Breast epithelium (tissue), 3 donors: ENCODE data around the gene CNGB1.

Experiments
- POLR2AphosphoS5 ChIP-seq, 3 donors: sonication (generic); formaldehyde crosslinking; IDR thresholded peaks; one replicate each; pipeline ENCODE4 v1.6.1; 2017; ENCODE audit warnings: antibody characterized with exemption in 3 of 3
- TF ChIP-seq, protein P1 (sequence below), 3 donors: fragments of 450-650 bp; IDR thresholded peaks; one replicate each; pipeline ENCODE4 v1.5.1; 2016 to 2017; ENCODE audit warnings: antibody characterized with exemption in 3 of 3, mild to moderate bottlenecking in 3 of 3, moderate library complexity in 3 of 3

DNA sequence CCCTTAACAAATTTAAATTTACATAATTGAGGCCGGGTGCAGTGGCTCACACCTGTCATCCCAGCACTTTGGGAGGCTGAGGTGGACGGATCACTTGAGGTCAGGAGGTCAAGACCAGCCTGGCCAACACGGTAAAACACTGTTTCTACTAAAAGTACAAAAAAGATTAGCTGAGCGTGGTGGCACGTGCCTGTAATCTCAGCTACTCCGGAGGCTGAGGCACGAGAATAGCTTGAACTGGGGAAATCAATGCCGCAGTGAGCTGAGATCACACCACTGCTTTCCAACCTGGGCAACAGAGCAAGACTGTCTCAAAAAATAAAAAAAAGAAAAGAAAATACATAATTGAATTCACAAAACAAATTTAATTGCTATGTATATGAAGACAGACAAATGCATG, 112.3 kb downstream of the CNGB1 start:
- TF ChIP-seq, protein P1, sequence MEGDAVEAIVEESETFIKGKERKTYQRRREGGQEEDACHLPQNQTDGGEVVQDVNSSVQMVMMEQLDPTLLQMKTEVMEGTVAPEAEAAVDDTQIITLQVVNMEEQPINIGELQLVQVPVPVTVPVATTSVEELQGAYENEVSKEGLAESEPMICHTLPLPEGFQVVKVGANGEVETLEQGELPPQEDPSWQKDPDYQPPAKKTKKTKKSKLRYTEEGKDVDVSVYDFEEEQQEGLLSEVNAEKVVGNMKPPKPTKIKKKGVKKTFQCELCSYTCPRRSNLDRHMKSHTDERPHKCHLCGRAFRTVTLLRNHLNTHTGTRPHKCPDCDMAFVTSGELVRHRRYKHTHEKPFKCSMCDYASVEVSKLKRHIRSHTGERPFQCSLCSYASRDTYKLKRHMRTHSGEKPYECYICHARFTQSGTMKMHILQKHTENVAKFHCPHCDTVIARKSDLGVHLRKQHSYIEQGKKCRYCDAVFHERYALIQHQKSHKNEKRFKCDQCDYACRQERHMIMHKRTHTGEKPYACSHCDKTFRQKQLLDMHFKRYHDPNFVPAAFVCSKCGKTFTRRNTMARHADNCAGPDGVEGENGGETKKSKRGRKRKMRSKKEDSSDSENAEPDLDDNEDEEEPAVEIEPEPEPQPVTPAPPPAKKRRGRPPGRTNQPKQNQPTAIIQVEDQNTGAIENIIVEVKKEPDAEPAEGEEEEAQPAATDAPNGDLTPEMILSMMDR (IDR thresholded peaks at IDR 0.05) = no peak
- TF ChIP-seq POLR2AphosphoS5 (IDR thresholded peaks at IDR 0.05) = no peak
